ENCODE measurements around the gene NFASC. TPM values are rescaled to one million over a fixed set of nuclear protein-coding genes. Genes with fewer than 3 reads are reported as not detected.

The NFASC gene
- total RNA-seq, 1 donor from 2014 or later, result 3.8 TPM

- Mint-ChIP-seq H3K36me3 (ENCODE audit: low read depth, unreplicated experiment) (peaks cover 4% of the 10 kb centered on the region), H3K4me1 (ENCODE audit: unreplicated experiment) (peaks cover 14% of the 10 kb centered on the region), H3K27me3 (ENCODE audit: unreplicated experiment) (peaks cover 5% of the 10 kb centered on the region), H3K27ac (ENCODE audit: unreplicated experiment) (no peak overlapping the region), H3K9me3 (ENCODE audit: unreplicated experiment) (no peaks in the 10 kb centered on the region), H3K4me3 (ENCODE audit: unreplicated experiment) (no peak overlapping the region)
- no peak for TF ChIP-seq CTCF (IDR thresholded peaks at IDR 0.05; ENCODE audit: unreplicated experiment)
- no peak for DNase-seq (ENCODE audit: low spot score)
Measured at GRCh38 chr1:204984499-204984898, 113.8 kb downstream of the NFASC start.

- H3K4me1 Mint-ChIP-seq (ENCODE audit: unreplicated experiment), result peaks cover 13% of the 10 kb centered on the region
- peaks cover 4% of the 10 kb centered on the region for H3K36me3 Mint-ChIP-seq (ENCODE audit: low read depth, unreplicated experiment)
- no peaks in the 10 kb centered on the region for H3K9me3 Mint-ChIP-seq (ENCODE audit: unreplicated experiment)
- no peak for TF ChIP-seq CTCF (IDR thresholded peaks at IDR 0.05; ENCODE audit: unreplicated experiment)
- H3K27ac Mint-ChIP-seq (ENCODE audit: unreplicated experiment), result no peak overlapping the region
- H3K4me3 Mint-ChIP-seq (ENCODE audit: unreplicated experiment), result no peak overlapping the region
- H3K27me3 Mint-ChIP-seq (ENCODE audit: unreplicated experiment), result peaks cover 5% of the 10 kb centered on the region
- DNase-seq (ENCODE audit: low spot score), result no peak
Measured at GRCh38 chr1:204986181-204986580, 115.5 kb downstream of the NFASC start.

- H3K4me1 Mint-ChIP-seq (ENCODE audit: unreplicated experiment), result peaks cover 18% of the 10 kb centered on the region
- no peak overlapping the region for H3K4me3 Mint-ChIP-seq (ENCODE audit: unreplicated experiment)
- H3K9me3 Mint-ChIP-seq (ENCODE audit: unreplicated experiment), result no peaks in the 10 kb centered on the region
- DNase-seq (ENCODE audit: low spot score), result no peak
- no peak for TF ChIP-seq CTCF (IDR thresholded peaks at IDR 0.05; ENCODE audit: unreplicated experiment)
- peaks cover 4% of the 10 kb centered on the region for H3K36me3 Mint-ChIP-seq (ENCODE audit: low read depth, unreplicated experiment)
- H3K27ac Mint-ChIP-seq (ENCODE audit: unreplicated experiment), result no peak overlapping the region
- H3K27me3 Mint-ChIP-seq (ENCODE audit: unreplicated experiment), result peaks cover 5% of the 10 kb centered on the region
Measured at GRCh38 chr1:204987689-204988088, 117.0 kb downstream of the NFASC start.

- Mint-ChIP-seq H3K4me3 (ENCODE audit: unreplicated experiment) (no peak overlapping the region), H3K36me3 (ENCODE audit: low read depth, unreplicated experiment) (peaks cover 4% of the 10 kb centered on the region), H3K4me1 (ENCODE audit: unreplicated experiment) (peaks cover 14% of the 10 kb centered on the region), H3K27ac (ENCODE audit: unreplicated experiment) (no peak overlapping the region), H3K9me3 (ENCODE audit: unreplicated experiment) (no peaks in the 10 kb centered on the region), H3K27me3 (ENCODE audit: unreplicated experiment) (peaks cover 5% of the 10 kb centered on the region)
- no peak for TF ChIP-seq CTCF (IDR thresholded peaks at IDR 0.05; ENCODE audit: unreplicated experiment)
- no peak for DNase-seq (ENCODE audit: low spot score)
Measured at GRCh38 chr1:204988196-204988595, 117.5 kb downstream of the NFASC start.

- Mint-ChIP-seq H3K9me3 (ENCODE audit: unreplicated experiment) (no peaks in the 10 kb centered on the region), H3K27me3 (ENCODE audit: unreplicated experiment) (peaks cover 5% of the 10 kb centered on the region), H3K4me3 (ENCODE audit: unreplicated experiment) (no peak overlapping the region), H3K36me3 (ENCODE audit: low read depth, unreplicated experiment) (peaks cover 4% of the 10 kb centered on the region), H3K4me1 (ENCODE audit: unreplicated experiment) (peaks cover 14% of the 10 kb centered on the region), H3K27ac (ENCODE audit: unreplicated experiment) (no peak overlapping the region)
- DNase-seq (ENCODE audit: low spot score), result peak; percentile 85
- peak; percentile 89 for TF ChIP-seq CTCF (IDR thresholded peaks at IDR 0.05; ENCODE audit: unreplicated experiment)
Measured at GRCh38 chr1:204989266-204990058, 118.8 kb downstream of the NFASC start.

Data from endothelial cell (in vitro differentiated cells).